BJ (cell line): ENCODE measurements around the gene TM6SF1. TPM values are rescaled to one million over a fixed set of nuclear protein-coding genes. Genes with fewer than 3 reads are reported as not detected.
"Not testable (repeated sequence)": the region's sequence is repeated elsewhere in the genome, so short reads cannot be mapped to it uniquely, and the experiment has no call there.

Experiments used
- CTCF ChIA-PET: fragments of 350-600 bp; formaldehyde crosslinking; extraction: SDS; loops from one replicate; lab custom pipeline; 2021; ENCODE audit warnings: antibody characterized with exemption, inconsistent platforms; lab: Yijun Ruan, JAX
- POLR2A ChIA-PET: fragments of 300-600 bp; sonication (Branson Sonifier 250); formaldehyde crosslinking; extraction: SDS; loops from one replicate; lab custom pipeline; 2021; ENCODE audit warnings: antibody characterized with exemption; lab: Charles Lee
- DNase-seq: peaks from one replicate; pipeline ENCODE4 v3.0.0-alpha.2; 2011; ENCODE audit warnings: low read depth
- H3K27me3 ChIP-seq: 2 replicates; pipeline ENCODE4 v1.6.0; 2011; ENCODE audit warnings: low read length; ENCODE audit not compliant: control insufficient read depth, insufficient read depth
- H3K36me3 ChIP-seq: 2 replicates; pipeline ENCODE4 v1.5.1; 2011; ENCODE audit warnings: low read length; ENCODE audit not compliant: control insufficient read depth, insufficient read depth
- H3K4me3 ChIP-seq: 2 replicates; pipeline ENCODE4 v1.5.1; 2011; ENCODE audit warnings: low read depth, mild to moderate bottlenecking, control low read depth, low read length
- polyA plus RNA-seq: library from polyadenylated mRNA; depleted of rRNA; stranded (reverse); fragments of >200 nt; gene quantifications from 2 replicates; pipeline ENCODE4 v1.2.3, GENCODE V29; 2011
- TF ChIP-seq, protein P1 (sequence below): IDR thresholded peaks from 2 replicates; pipeline ENCODE4 v1.5.1; 2011; ENCODE audit warnings: low read depth, mild to moderate bottlenecking, control low read depth, inconsistent platforms, low read length, moderate library complexity; ENCODE audit not compliant: insufficient read depth

TM6SF1 gene
- polyA plus RNA-seq, 1 experiment, result 3.2 TPM

DNA sequence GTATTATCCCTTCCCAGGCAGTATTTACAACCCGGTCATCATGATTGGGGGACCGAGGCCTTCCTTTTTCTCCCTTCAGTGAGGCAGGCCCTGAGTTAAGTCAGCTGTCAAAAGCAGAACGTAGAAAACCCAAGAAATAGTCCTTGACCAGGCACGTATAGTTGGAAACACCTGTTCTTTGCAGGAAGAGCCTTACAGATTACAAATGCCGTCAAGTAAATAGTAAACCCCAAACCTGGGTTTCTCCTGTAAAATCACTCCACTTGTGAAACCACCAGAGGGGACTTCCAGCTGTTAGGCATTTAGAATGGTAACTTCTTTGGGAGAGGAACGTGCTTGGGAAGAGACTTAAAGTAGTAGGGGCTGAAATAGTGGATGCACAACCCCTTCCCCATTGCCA lies 39.4 kb upstream of the TM6SF1 start:
- CTCF ChIA-PET, result interaction anchor here (1.1 to 1.8 kb wide), 2 partner anchors 10 to 57 kb away, joined by 4 to 7 read pairs; partner anchors contain the start of gene C15orf40
- no peak for DNase-seq
- TF ChIP-seq, protein P1, sequence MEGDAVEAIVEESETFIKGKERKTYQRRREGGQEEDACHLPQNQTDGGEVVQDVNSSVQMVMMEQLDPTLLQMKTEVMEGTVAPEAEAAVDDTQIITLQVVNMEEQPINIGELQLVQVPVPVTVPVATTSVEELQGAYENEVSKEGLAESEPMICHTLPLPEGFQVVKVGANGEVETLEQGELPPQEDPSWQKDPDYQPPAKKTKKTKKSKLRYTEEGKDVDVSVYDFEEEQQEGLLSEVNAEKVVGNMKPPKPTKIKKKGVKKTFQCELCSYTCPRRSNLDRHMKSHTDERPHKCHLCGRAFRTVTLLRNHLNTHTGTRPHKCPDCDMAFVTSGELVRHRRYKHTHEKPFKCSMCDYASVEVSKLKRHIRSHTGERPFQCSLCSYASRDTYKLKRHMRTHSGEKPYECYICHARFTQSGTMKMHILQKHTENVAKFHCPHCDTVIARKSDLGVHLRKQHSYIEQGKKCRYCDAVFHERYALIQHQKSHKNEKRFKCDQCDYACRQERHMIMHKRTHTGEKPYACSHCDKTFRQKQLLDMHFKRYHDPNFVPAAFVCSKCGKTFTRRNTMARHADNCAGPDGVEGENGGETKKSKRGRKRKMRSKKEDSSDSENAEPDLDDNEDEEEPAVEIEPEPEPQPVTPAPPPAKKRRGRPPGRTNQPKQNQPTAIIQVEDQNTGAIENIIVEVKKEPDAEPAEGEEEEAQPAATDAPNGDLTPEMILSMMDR, result no peak
- H3K27me3 ChIP-seq, result no peaks in the 10 kb centered on the region
- no peaks in the 10 kb centered on the region for H3K36me3 ChIP-seq
- no peak overlapping the region for H3K4me3 ChIP-seq
- POLR2A ChIA-PET, result no interaction called here

GRCh38 chr15:83069211-83069642 lies 38.2 kb upstream of the TM6SF1 start:
- POLR2A ChIA-PET, H3K27me3 ChIP-seq, DNase-seq, H3K4me3 ChIP-seq, H3K36me3 ChIP-seq: not testable (repeated sequence)
- CTCF ChIA-PET, result interaction anchor here (1.4 kb wide), 1 partner anchor 58 kb away, joined by 3 read pairs; no protein-coding TSS in a partner anchor

- no peak overlapping the region for H3K4me3 ChIP-seq
- POLR2A ChIA-PET, result no interaction called here
- no peaks in the 10 kb centered on the region for H3K36me3 ChIP-seq
- DNase-seq, result no peak
- TF ChIP-seq, protein P1, result no peak
- peaks cover 5% of the 10 kb centered on the region; the same call in 1 of the 2 replicates for H3K27me3 ChIP-seq
- CTCF ChIA-PET, result no interaction called here
Measured at GRCh38 chr15:83077491-83078230, 29.8 kb upstream of the TM6SF1 start.

GRCh38 chr15:83078712-83079111 lies 28.7 kb upstream of the TM6SF1 start:
- POLR2A ChIA-PET, result no interaction called here
- CTCF ChIA-PET, result no interaction called here

GRCh38 chr15:83081256-83082014 lies 26.0 kb upstream of the TM6SF1 start:
- TF ChIP-seq, protein P1, result no peak
- no peak for DNase-seq
- Histone ChIP-seq H3K4me3 (no peak overlapping the region), H3K27me3 (peaks cover 6% of the 10 kb centered on the region), H3K36me3 (no peaks in the 10 kb centered on the region)
- ChIA-PET CTCF (no interaction called here), POLR2A (no interaction called here)

More at GRCh38 chr15:83078712-83079111, 28.7 kb upstream of the TM6SF1 start:
- H3K36me3 ChIP-seq, result no peaks in the 10 kb centered on the region
- DNase-seq, result no peak
- peaks cover 6% of the 10 kb centered on the region for H3K27me3 ChIP-seq
- H3K4me3 ChIP-seq, result no peak overlapping the region
- TF ChIP-seq, protein P1, result no peak
